Activated B cell treated with CpG ODN at 0.5 μM for 24 hours (primary cell): ENCODE measurements around the gene PDE1C. TPM values are rescaled to one million over a fixed set of nuclear protein-coding genes. Genes with fewer than 3 reads are reported as not detected.

Source experiments
- ATAC-seq: fragments of 200-7000 bp; cut with Tn5 transposase; one replicate; pipeline ENCODE4 v1.10.0; 2021; ENCODE audit warnings: low read depth, mild to moderate bottlenecking, moderate library complexity
- CTCF ChIA-PET: fragments of 350-600 bp; sonication (Branson Sonifier 250); formaldehyde crosslinking; loops from one replicate; lab custom pipeline; 2021; ENCODE audit warnings: antibody characterized with exemption; lab: Charles Lee
- POLR2A ChIA-PET: fragments of 350-600 bp; sonication (Branson Sonifier 250); formaldehyde crosslinking; loops from one replicate; lab custom pipeline; 2021; ENCODE audit warnings: antibody characterized with exemption; lab: Charles Lee
- DNase-seq: peaks from one replicate; pipeline ENCODE4 v3.0.0; 2022
- H3K27ac Mint-ChIP-seq: one replicate; pipeline ENCODE4 v1.8.0; 2020; ENCODE audit warnings: mixed read lengths
- H3K27me3 Mint-ChIP-seq: one replicate; pipeline ENCODE4 v1.8.0; 2021; ENCODE audit warnings: mixed read lengths
- H3K36me3 Mint-ChIP-seq: one replicate; pipeline ENCODE4 v1.8.0; 2021; ENCODE audit warnings: low read depth, mixed read lengths
- H3K4me1 Mint-ChIP-seq: one replicate; pipeline ENCODE4 v1.8.0; 2021; ENCODE audit warnings: mixed read lengths
- H3K4me3 Mint-ChIP-seq: one replicate; pipeline ENCODE4 v1.8.0; 2020; ENCODE audit warnings: mild to moderate bottlenecking, mixed read lengths
- H3K9me3 Mint-ChIP-seq: one replicate; pipeline ENCODE4 v1.8.0; 2020; ENCODE audit warnings: mixed read lengths
- CTCF ChIP-seq: fragments of 200-600 bp; IDR thresholded peaks from one replicate; pipeline ENCODE4 v1.8.0; 2022; ENCODE audit warnings: antibody characterized with exemption, mild to moderate bottlenecking
- intact Hi-C: fragments of 100-400 bp; cut with micrococcal nuclease; formaldehyde crosslinking; loops from one replicate; pipeline ENCODE4 v1.15.1; 2024
- total RNA-seq: library from RNA; stranded (reverse); gene quantifications from 2 replicates; pipeline ENCODE4 v1.2.3, GENCODE V29; 2022

PDE1C gene
- total RNA-seq, 1 donor from 2014 or later = not detected

- Mint-ChIP-seq H3K9me3 (peaks cover 10% of the 10 kb centered on the region), H3K36me3 (no peaks in the 10 kb centered on the region), H3K27me3 (no peaks in the 10 kb centered on the region), H3K27ac (no peak overlapping the region), H3K4me1 (no peaks in the 10 kb centered on the region), H3K4me3 (no peak overlapping the region)
- no peak for TF ChIP-seq CTCF
- no peak for DNase-seq
- intact Hi-C loops = no loop called here
- no peak for ATAC-seq
- CTCF ChIA-PET = no interaction called here
- POLR2A ChIA-PET = no interaction called here
These were observed 194.8 kb downstream of the PDE1C start for GRCh38 chr7:31875424-31875823.

- Mint-ChIP-seq H3K27ac (no peak overlapping the region), H3K27me3 (no peaks in the 10 kb centered on the region), H3K9me3 (peaks cover 10% of the 10 kb centered on the region), H3K4me1 (no peaks in the 10 kb centered on the region), H3K4me3 (no peak overlapping the region), H3K36me3 (no peaks in the 10 kb centered on the region)
- ATAC-seq = no peak
- intact Hi-C loops = no loop called here
- no peak for DNase-seq
- ChIA-PET POLR2A (no interaction called here), CTCF (no interaction called here)
- no peak for TF ChIP-seq CTCF
These were observed 195.4 kb downstream of the PDE1C start for GRCh38 chr7:31874631-31875386.

GRCh38 chr7:31873816-31874597 is 196.2 kb downstream of the PDE1C start:
- intact Hi-C loops = no loop called here
- Mint-ChIP-seq H3K4me3 (no peak overlapping the region), H3K9me3 (peaks cover 15% of the 10 kb centered on the region), H3K4me1 (no peaks in the 10 kb centered on the region), H3K36me3 (no peaks in the 10 kb centered on the region), H3K27me3 (no peaks in the 10 kb centered on the region), H3K27ac (no peak overlapping the region)
- no peak for TF ChIP-seq CTCF
- ATAC-seq (no peak), DNase-seq (no peak)
- ChIA-PET POLR2A (no interaction called here), CTCF (no interaction called here)

GRCh38 chr7:31872545-31873370 is 197.4 kb downstream of the PDE1C start:
- Mint-ChIP-seq H3K27ac (no peak overlapping the region), H3K4me1 (no peaks in the 10 kb centered on the region), H3K36me3 (no peaks in the 10 kb centered on the region), H3K4me3 (no peak overlapping the region), H3K9me3 (peaks cover 27% of the 10 kb centered on the region), H3K27me3 (no peaks in the 10 kb centered on the region)
- TF ChIP-seq CTCF = no peak
- CTCF ChIA-PET = no interaction called here
- POLR2A ChIA-PET = no interaction called here
- DNase-seq (no peak), ATAC-seq (no peak)
- intact Hi-C loops = no loop called here

- DNase-seq (no peak), ATAC-seq (no peak)
- Mint-ChIP-seq H3K36me3 (no peaks in the 10 kb centered on the region), H3K4me1 (no peaks in the 10 kb centered on the region), H3K27me3 (no peaks in the 10 kb centered on the region), H3K9me3 (peaks cover 19% of the 10 kb centered on the region), H3K27ac (no peak overlapping the region), H3K4me3 (no peak overlapping the region)
- ChIA-PET CTCF (no interaction called here), POLR2A (no interaction called here)
- no peak for TF ChIP-seq CTCF
- intact Hi-C loops = no loop called here
These were observed 205.6 kb downstream of the PDE1C start for GRCh38 chr7:31864646-31865045.
